Lower leg skin (tissue), 3 donors: ENCODE data around the gene TOR4A.

Experiments used
- CTCF ChIP-seq, 3 donors: fragments of 450-650 bp; IDR thresholded peaks; one replicate each; pipeline ENCODE4 v1.5.1; 2016; ENCODE audit warnings: antibody characterized with exemption in 3 of 3, mild to moderate bottlenecking in 3 of 3, moderate library complexity in 2 of 3
- POLR2A ChIP-seq, 2 donors: fragments of 450-650 bp; IDR thresholded peaks; one replicate each; pipeline ENCODE4 v1.6.1; 2016 to 2017; ENCODE audit warnings: antibody characterized with exemption in 2 of 2, mild to moderate bottlenecking in 1 of 2, moderate library complexity in 1 of 2

DNA sequence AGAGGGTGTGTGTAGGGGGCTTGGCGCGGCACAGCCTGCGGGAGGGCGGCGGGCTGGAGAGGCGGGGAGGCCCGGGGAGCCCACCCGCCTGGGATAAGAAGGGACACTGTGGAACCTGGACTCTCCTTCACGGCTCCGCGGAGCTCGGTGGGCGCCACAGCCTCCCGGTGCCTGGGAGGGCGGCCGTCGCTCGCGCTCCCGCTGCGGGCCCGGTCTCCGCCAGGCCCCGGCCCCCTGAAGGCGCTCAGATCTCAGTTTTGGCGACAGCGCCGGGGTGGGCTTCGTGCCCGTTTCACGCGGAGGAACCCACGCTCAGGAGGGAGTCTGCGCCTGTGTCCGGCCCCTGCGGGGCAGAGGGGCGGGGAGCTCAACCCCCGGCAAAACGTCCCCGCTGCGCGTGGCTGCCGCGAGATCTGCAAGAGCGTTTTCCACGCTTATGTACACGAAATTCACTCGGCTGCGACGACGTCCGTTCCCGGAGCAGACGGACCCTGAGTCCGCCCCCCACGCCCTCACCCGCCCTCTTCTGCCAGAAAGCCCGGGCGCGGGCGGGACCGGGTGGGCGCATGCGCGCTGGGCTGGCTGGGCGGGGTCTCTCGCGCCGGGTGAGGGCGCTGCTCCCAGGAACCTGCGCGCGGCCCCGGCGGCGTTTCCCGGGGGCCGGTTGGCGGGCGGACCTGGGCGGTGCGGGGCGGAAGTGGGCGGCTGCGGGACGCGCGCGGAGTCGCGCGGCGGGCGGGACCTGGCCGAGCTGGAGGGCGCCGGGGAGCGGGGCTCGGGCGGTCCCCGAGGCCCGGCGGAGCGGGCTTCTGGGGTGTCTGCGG lies 22.7 kb upstream of the TOR4A start, which contains the start of gene NELFB:
- no peak for TF ChIP-seq CTCF (IDR thresholded peaks at IDR 0.05)
- no peak for TF ChIP-seq POLR2A (IDR thresholded peaks at IDR 0.05)
